GM12875 (cell line): Measurements from ENCODE around the gene SMPD3.

Experiments used
- H3K4me3 ChIP-seq: one replicate; pipeline ENCODE4 v1.5.1; 2011; ENCODE audit warnings: low read depth, low read length, control low read depth
- CTCF ChIP-seq: IDR thresholded peaks from 2 replicates; pipeline ENCODE4 v1.5.1; 2011; ENCODE audit warnings: low read depth, mild to moderate bottlenecking, control low read depth, inconsistent platforms, low read length, moderate library complexity, borderline replicate concordance; ENCODE audit not compliant: insufficient read depth

SMPD3 gene

GRCh38 chr16:68434624-68435210, 13.6 kb downstream of the SMPD3 start:
- no peak for TF ChIP-seq CTCF

GRCh38 chr16:68433316-68433715, 15.0 kb downstream of the SMPD3 start:
- TF ChIP-seq CTCF = no peak
- H3K4me3 ChIP-seq = no peak overlapping the region

More at GRCh38 chr16:68434624-68435210, 13.6 kb downstream of the SMPD3 start:
- no peak overlapping the region for H3K4me3 ChIP-seq

- TF ChIP-seq CTCF = no peak
- H3K4me3 ChIP-seq = no peak overlapping the region
Measured at GRCh38 chr16:68432701-68433100, 15.6 kb downstream of the SMPD3 start.

DNA sequence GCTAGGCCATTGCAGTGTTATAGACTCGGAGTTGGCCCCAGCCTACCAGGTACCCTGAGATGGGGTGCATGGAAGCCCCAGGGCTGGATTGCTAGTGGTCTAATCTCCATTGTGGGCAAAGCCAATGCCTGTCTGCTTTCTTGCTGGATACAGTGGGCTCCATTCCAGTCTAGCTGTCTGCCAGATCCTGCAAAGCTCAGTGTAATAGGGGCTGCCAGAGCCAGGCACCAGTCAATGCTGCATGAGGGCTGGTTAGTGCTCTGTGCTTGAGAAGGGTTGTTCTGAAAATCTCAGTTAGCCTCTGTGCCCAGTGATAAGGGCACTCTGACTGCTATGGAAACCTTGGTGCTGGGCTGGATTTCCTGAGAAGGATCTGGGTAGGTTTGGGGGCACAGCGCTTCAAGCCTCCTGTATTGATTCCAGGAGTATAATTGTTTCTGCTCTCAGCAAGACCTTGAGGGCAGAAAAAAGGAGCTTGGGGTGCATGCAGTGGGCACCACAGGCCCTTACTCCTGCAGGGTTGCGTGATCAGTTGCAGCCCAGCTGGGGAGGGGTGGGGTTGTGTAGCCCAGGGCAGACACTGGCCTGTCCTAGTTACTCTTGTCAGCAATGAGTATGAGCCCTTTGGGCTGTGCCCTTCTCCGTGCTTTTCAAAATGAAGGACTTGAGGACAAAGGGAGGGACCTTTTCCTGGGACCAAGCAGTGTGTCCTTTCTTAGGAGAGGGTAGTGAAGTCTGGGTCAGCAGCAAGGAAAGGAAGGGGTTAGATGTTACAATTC, 19.0 kb downstream of the SMPD3 start:
- no peak for TF ChIP-seq CTCF

DNA sequence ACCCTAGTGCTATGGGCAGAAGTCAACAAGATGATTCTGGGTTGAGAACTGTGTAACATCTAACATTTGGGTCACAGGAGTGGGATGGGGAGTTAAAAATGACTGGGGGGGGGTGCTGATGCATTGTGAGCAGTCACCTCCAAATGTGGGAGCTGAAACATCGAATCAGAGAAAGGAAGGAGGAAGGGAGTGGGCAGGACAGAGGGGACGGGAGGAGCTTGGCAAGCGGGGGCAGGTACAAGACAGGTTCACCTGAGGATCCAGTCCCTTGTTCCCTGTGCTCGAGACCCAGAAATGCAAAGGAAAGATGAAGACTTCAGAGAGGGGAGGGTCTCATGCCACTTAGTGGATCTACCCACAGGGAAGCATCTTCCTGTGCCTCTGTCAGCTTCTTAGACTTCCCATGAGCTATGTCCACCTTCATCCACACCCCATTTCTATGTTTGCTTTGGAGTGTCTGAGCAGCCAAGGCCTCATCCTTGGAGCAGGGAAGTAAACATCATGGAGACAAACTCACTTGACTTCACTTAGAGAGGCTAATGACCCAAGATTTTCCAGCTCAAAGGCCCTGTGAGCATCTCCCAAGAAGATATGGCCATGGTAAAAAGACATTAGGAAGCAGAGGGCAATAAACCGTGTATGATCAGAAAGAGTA, 20.5 kb downstream of the SMPD3 start:
- no peak for TF ChIP-seq CTCF
- H3K4me3 ChIP-seq = no peak overlapping the region

More for the DNA sequence above, 19.0 kb downstream of the SMPD3 start:
- no peak overlapping the region for H3K4me3 ChIP-seq

GRCh38 chr16:68426347-68426652, 22.0 kb downstream of the SMPD3 start:
- no peak for TF ChIP-seq CTCF

More at GRCh38 chr16:68426347-68426652, 22.0 kb downstream of the SMPD3 start:
- H3K4me3 ChIP-seq = no peak overlapping the region
